Lower lobe of right lung (tissue), 2 donors: Measurements from ENCODE around the gene KAT7. TPM values are rescaled to one million over a fixed set of nuclear protein-coding genes. Genes with fewer than 3 reads are reported as not detected.

Experiments
- ATAC-seq, 2 donors: fragments of 200-7000 bp; cut with Tn5 transposase; one replicate each; pipeline ENCODE4 v1.9.1; 2020 to 2022; ENCODE audit warnings: mild to moderate bottlenecking in 2 of 2, moderate library complexity in 2 of 2
- DNase-seq: peaks from one replicate; pipeline ENCODE4 v3.0.0-alpha.2; 2020
- H3K27ac ChIP-seq: fragments of 200-600 bp; one replicate; pipeline ENCODE4 v1.8.0; 2022
- H3K27me3 ChIP-seq: fragments of 200-600 bp; one replicate; pipeline ENCODE4 v1.8.0; 2022; ENCODE audit warnings: low read depth
- H3K36me3 ChIP-seq: fragments of 200-600 bp; one replicate; pipeline ENCODE4 v1.8.0; 2022; ENCODE audit warnings: mild to moderate bottlenecking
- H3K4me1 ChIP-seq: fragments of 200-600 bp; one replicate; pipeline ENCODE4 v1.8.0; 2022
- H3K4me3 ChIP-seq: fragments of 200-600 bp; one replicate; pipeline ENCODE4 v1.8.0; 2022; ENCODE audit warnings: mild to moderate bottlenecking
- H3K9me3 ChIP-seq: fragments of 200-600 bp; one replicate; pipeline ENCODE4 v1.8.0; 2022
- CTCF ChIP-seq: fragments of 200-600 bp; IDR thresholded peaks from one replicate; pipeline ENCODE4 v1.8.0; 2022; ENCODE audit warnings: antibody characterized with exemption, mild to moderate bottlenecking
- intact Hi-C: fragments of 100-400 bp; cut with DNase I; formaldehyde crosslinking; loops from one replicate; pipeline ENCODE4 v1.11.0; 2022
- total RNA-seq: library from RNA; stranded (reverse); fragmentation: NEBNext Ultra II Directional; extraction: Animal tissue kit (Norgen Biotek cat#: 25700); gene quantifications from one replicate; pipeline ENCODE4 v1.2.1, GENCODE V29; 2021
- donor health status: DM: no; HTN: yes; CAD: no; lungs with severe emphysema.

Gene KAT7
- total RNA-seq, 1 donor from 2014 or later: 56.7 TPM

- ATAC-seq: no peak
- H3K9me3 ChIP-seq: no peaks in the 10 kb centered on the region
- no peak for DNase-seq
- no peak overlapping the region for H3K4me3 ChIP-seq
- peaks cover 17% of the 10 kb centered on the region for H3K4me1 ChIP-seq
- no peaks in the 10 kb centered on the region for H3K36me3 ChIP-seq
- H3K27ac ChIP-seq: no peak overlapping the region
- intact Hi-C loops: no loop called here
- H3K27me3 ChIP-seq: no peaks in the 10 kb centered on the region
- no peak for TF ChIP-seq CTCF
These were observed 5.3 kb upstream of the KAT7 start for GRCh38 chr17:49783071-49783715.

GRCh38 chr17:49783791-49784190, 4.7 kb upstream of the KAT7 start:
- ATAC-seq (no peak), DNase-seq (no peak)
- Histone ChIP-seq H3K36me3 (no peaks in the 10 kb centered on the region), H3K9me3 (no peaks in the 10 kb centered on the region), H3K27ac (no peak overlapping the region), H3K4me1 (peaks cover 17% of the 10 kb centered on the region), H3K27me3 (no peaks in the 10 kb centered on the region), H3K4me3 (no peak overlapping the region)
- TF ChIP-seq CTCF: no peak
- intact Hi-C loops: no loop called here

GRCh38 chr17:49784636-49785035, 3.8 kb upstream of the KAT7 start:
- DNase-seq: no peak
- intact Hi-C loops: no loop called here
- Histone ChIP-seq H3K4me3 (no peak overlapping the region), H3K4me1 (peaks cover 16% of the 10 kb centered on the region), H3K27ac (no peak overlapping the region), H3K36me3 (no peaks in the 10 kb centered on the region), H3K27me3 (no peaks in the 10 kb centered on the region), H3K9me3 (no peaks in the 10 kb centered on the region)
- ATAC-seq: no peak
- TF ChIP-seq CTCF: no peak

- Histone ChIP-seq H3K4me1 (peaks cover 43% of the 10 kb centered on the region), H3K27ac (peak overlapping the region; percentile 100), H3K4me3 (peak overlapping the region; percentile 97), H3K9me3 (no peaks in the 10 kb centered on the region), H3K36me3 (peaks cover 31% of the 10 kb centered on the region), H3K27me3 (no peaks in the 10 kb centered on the region)
- no peak for TF ChIP-seq CTCF
- ATAC-seq (no peak), DNase-seq (no peak)
- intact Hi-C loops: no loop called here
These were observed 500 bp upstream of the KAT7 start for GRCh38 chr17:49787884-49788477.

- H3K36me3 ChIP-seq: peaks cover 44% of the 10 kb centered on the region
- H3K9me3 ChIP-seq: no peaks in the 10 kb centered on the region
- H3K4me3 ChIP-seq: peak overlapping the region; percentile 97
- intact Hi-C loops: no loop called here
- H3K27me3 ChIP-seq: no peaks in the 10 kb centered on the region
- DNase-seq (no peak), ATAC-seq (no peak)
- H3K4me1 ChIP-seq: peaks cover 44% of the 10 kb centered on the region
- H3K27ac ChIP-seq: no peak overlapping the region
- TF ChIP-seq CTCF: no peak
These were observed 730 bp downstream of the KAT7 start for GRCh38 chr17:49789243-49789578.
